GM20431 (cell line): ENCODE data around the gene LRRC1.
"Not testable (repeated sequence)": the region's sequence is repeated elsewhere in the genome, so short reads cannot be mapped to it uniquely, and the experiment has no call there.

Experiments used
- in situ Hi-C: fragments of 300-500 bp; cut with MseI, MboI; formaldehyde crosslinking; loops from one replicate; pipeline ENCODE4 v1.15.0; 2020; ENCODE audit warnings: low sequenced_read_pairs; ENCODE audit not compliant: unreplicated experiment

The LRRC1 gene

DNA sequence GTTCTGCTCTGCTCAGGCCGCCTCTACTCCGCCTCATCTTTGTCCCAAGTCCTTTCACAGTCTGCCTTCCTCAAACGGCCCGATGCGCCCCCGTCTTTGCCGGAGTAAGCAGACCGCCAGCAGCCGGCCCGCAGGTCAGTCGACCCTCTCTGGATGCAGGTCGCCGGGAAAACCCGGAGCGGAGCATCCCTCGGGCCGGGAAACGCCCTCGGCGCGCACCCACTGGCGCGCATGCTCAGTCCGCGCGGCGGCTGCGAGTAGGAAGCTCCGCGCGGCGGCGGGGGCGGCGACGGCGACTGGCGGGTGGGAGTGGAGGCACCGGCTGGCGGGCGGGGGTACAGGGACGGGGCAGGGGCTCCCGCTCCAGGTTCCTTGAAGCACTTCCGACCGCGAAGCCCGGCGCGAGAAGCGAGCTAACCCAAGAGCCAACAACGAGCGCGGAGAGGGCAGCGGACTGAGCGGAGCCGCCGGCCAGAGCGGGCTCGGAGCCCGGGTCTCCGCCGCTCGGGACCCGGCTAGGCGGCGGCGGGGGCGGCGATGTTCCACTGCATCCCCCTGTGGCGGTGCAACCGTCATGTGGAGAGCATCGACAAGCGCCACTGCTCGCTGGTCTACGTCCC is at the start of gene LRRC1:
LRRC1 (plus strand) TSS at position 286 of the 620 bp plus-strand sequence; CDS start at position 538, 252 bp downstream.
- in situ Hi-C loops = no loop called here

DNA sequence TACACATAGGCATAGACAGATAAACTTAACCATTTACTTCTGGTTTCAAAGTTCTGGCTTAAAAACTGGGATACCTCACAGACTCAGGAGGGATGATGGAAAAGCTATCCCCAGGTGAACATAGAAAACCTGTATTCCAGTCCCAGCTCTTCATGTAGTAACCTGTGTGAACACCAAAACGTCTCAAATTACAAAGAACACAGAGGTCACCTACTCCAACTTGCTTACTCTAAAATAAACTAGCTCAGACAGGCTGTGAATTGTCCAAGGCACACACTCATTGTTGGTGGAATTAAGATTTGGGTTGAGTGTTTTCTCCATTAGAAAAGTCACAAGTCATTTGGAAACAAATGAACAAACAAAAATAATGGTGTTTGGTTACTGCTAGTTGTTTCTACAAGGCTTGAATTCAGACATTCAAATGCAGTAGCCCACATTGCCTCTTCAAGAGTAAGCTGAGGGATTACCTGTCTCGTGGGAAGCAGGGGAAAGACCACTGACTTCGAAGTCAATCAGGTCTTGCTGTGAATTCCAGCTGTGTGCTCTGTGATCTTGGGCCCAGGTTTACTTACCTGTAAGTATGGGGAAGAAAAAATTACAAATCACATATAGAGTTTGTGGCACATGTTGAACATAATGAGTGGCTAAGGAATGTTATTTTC is 48.2 kb upstream of the LRRC1 start:
- in situ Hi-C loops = no loop called here

DNA sequence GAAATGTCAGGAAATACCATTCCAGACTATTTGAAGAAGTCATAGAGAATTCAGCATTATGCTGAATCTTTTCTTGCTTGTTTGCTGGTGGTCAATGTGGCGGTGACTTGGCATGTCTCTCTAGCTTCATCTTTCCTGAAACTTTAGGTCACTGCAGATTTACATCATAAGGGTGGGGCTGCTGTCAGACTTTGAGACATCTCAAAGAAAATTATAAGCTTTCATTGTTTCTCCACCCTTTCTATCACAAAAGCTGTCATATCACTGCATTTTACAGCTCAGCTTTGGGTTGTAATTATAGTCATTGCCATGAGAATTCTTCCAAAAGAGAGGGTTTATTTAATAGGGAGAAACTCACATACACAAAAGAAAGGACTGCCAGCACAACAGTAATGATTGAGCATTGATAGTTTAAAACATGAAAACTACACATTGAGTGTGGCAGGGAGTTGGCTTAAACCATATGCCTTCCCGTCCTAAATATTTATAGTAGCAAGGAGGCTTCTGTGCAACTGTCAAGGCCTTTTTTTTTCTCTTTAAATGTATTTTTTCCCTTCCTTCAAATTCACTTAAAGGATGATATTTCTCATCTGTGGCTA is 44.7 kb upstream of the LRRC1 start:
- in situ Hi-C loops = no loop called here

DNA sequence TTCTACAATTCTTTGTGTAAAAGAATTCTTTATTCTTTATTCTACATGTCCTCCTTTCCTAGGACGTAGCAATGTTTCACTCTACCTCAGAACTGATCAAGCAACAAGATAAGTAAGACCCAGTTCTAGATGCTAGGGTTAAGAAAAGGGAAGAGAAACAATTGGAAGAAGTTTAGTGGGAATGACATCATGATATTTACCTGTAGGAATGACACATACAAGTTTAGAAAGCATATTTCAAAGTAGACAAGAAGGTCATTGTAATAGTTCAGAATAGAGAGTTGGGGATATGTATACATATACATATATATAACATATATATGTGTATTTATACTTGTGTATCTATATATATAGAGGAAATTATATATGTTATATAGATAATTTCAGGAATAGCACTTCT is 43.4 kb upstream of the LRRC1 start:
- in situ Hi-C loops = no loop called here

DNA sequence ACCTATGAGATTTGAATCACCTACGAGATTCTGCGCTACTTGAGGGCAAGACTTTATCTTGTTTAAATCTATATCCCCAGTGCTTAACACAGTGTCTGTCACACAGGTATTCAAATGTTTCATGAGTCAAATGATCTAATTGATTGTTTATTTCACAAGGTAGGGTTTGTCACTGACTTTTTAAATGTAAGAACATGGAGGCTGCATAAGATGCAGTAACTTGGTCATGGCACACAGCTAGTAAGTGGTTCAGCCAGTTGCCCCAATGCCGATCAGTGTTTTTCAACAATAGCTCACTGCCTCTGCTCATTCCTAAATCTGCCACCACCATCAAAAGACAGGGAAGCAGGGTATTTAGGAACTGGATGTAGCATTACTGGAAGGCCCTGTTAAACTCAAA is 42.4 kb upstream of the LRRC1 start:
- in situ Hi-C loops = no loop called here

DNA sequence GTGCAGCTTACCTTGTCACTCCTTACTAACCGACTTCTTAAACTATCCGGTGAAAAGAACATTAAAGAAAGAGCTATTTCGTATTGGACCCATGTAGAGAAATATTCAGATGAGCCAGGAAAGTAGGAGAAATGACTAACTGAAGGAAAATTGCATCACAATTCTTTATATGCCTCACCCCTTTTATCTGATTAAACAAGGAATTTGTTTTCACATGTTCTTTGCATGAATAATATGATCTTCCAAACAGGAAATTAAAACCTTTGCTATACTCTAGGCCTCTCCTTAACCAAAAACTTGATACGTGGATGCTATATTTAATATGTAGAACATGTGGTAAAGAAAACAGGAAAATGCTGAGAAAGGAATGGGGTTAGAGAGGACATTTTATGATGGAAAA is 41.9 kb upstream of the LRRC1 start:
- in situ Hi-C loops = no loop called here

DNA sequence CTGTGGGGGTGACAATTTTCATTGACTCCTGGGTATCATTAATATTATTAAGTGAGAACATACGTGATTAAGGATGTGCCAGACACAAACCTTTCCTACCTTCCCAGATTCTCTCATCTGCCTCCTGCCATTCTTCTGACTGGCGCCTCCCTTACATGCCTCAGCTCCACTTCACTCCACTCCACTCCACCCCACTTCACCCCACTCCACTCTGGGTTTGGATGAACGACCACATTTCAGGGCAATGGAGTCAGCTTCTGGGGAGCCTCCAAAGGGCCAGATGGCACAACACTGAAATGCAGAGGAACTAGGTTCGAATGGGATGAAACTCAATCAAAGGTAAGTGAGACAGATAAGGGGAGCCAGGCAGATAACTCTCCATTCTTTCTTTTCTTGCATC is 40.5 kb upstream of the LRRC1 start:
- in situ Hi-C loops = no loop called here

DNA sequence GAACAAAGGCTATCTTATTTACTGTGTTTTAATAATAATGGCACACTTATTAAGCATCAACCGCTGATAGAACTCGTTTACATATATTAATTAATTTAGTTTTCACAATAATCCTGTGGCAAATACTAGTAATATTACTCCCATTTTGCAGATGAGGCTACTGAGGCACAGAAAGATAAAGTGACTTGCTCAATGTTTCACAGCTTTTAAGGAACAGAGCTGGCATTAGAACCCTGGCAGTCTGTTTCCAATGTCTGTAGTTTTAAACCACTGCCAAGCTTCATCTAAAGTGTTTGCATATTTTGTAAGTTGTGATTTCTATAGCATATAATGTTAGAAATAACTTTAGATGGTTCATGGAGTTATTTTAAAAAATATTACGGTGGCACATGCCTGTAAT is 38.4 kb upstream of the LRRC1 start:
- in situ Hi-C loops = no loop called here

DNA sequence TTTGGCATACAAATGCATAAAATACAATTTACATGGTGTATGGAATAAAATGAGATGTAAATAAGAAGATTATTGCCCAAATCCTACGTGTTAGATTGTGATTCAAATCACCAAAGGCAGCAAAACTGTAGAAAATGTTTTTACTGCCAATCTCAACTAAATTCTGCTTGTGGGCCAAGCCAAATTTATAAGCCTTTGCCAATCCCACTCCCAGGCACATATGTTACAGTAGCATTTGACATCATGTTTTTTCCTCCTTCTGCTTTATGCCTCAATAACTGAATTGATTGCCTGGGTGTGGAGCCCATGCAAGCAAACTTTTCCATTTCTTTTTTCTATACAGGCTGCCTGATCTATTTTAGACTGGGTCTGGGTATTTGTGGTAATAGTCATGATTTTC is 36.3 kb upstream of the LRRC1 start:
- in situ Hi-C loops = no loop called here

DNA sequence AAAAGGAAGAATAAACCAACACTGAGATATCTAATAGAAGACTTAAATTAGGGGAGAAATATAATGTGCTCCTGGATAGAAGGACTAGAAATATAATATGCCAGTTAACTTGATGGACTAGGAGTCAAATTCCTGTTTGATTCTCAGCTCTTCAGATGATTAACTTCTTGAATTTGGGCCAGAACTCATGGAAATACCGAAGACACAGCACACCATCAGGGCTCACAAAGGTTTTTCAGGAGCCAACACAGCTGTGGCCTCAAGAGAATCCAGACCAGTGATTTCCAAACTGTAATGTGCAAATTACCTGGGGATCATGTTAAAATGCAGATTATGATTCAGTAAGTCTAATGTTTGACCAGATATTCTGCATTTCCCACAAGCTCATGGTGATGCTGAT is 33.8 kb upstream of the LRRC1 start:
- in situ Hi-C loops = no loop called here

DNA sequence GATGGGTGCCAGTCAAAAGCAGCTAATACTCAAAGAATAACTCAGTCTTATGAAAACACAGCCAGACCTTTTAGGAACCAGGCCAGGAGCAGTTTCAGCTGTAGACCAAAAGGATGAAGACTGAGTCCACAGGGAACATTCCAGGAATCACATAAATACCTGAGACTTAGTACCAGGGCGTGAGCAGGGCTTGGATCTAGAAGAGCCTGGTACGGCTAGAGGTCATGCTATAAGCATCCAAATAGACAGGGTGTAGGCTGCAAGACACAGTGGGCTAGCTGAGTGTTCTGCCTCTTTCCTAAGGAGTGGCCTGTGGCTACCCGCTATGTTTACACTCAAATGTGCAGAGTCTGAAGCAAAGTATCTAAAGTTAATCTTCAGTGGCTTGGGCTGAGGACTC is 29.5 kb upstream of the LRRC1 start:
- in situ Hi-C loops = no loop called here

DNA sequence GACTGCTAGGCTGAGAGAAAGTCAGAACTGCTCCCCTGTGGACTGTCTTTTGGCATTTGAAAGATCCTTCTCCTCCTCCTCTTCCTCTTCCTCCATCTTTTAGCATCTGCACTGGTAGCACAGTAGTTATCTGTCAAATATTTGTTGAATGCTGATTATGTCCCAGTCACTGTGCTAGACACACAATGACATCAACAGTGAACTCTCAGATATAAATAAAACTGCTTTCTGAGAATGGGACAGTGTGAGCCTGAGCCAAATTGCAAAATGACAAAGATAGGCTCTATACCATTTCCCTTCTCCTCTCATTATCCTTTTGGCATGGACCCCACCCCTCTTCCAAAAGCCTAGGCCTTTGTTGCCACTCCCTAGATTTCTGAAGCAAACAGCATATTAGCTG is 27.9 kb upstream of the LRRC1 start:
- in situ Hi-C loops = no loop called here

DNA sequence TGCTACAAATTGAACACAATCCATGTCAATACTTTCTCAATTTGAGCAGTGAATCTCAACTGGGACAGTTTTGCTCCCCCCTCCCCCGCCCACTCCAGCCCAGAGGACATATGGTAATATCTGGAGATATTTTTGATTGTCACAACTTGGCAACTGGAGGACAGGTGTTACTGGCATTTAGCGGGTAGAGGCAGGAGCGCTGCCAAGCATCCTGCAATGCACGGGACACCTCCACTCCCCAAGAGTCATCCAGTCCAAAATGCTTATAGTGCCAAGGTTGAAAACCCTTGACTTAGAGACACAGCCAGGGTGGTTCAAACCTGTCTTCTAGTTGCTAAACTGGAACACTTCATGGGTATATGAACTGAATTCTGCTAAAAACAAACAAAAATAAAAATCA is 26.9 kb upstream of the LRRC1 start:
- in situ Hi-C loops = no loop called here

DNA sequence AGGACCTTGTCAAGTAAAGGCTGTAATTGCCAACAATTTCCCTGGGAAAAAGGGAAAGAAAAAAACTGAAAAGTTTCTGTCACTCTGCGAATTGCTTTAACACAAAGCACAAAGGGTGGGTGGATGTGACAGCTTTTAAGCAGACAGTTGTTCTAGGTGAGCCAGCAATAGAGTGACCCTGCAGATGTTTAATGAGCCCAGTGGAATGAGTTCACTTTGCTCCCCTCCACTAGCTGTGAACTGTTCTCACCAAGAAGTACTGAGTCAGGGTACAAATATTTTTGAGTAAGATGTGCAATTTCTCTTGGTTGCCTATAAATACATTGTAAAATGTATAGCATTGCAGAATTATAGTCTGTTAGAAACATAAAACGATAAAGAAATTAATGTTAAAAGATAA is 26.2 kb upstream of the LRRC1 start:
- in situ Hi-C loops = no loop called here

DNA sequence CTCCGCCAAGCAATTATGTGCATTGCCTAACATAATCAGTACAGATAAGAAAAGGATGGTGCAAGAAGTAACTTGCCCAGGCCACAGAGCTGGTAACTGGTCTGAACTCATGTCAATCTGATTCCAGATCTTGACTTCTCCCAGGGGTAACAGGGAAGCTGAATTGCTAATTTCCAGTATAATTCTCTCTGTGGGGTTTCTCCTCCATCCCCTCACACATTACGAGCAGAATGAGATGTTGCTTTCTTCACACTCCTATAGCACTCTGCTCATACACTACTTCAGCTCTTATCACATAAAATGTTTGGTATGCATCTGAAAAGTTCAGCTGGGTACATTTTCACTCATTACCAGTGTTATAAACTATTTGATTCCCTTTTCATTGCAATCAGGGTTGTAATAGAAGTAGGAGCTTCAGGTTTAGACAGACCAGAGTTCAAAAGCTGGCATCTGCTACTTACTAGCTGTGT is 24.0 kb upstream of the LRRC1 start:
- in situ Hi-C loops = no loop called here

DNA sequence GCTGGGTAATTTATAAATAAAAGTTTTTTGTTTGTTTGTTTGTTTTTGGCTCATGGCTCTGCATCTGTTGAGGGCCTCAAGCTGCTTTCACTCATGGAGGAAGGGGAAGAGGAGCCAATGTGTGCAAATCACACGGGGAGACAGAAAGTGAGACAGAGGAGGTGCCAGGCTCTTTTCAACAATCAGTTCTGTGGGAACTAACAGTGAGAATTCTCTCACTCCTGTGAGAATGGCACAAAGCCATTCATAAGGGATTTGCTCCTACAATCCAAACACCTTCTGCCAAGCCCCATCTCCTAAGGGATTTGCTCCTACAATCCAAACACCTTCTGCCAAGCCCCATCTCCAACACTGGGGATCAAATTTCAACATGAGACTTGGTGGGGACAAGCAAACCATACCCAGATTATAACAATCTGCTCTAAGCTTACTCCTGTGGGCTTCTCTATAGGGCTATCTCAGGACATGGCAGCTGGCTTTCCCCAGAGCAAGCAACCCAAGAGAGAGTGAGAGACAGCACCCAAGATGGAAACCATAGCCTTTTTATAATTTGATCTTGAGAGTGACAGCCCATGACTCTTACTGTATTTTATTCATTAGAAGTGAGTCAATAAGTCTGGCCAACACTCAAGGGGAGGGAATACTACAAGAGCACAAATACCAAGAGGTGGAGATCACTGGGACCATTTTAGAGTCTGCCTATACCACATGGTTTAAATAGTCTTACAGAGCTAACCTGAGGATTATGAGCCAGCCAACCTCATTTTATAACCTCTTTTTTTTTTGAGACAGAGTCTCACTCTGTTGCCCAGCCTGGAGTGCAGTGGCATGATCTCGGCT is 22.8 kb upstream of the LRRC1 start:
- in situ Hi-C loops = no loop called here

DNA sequence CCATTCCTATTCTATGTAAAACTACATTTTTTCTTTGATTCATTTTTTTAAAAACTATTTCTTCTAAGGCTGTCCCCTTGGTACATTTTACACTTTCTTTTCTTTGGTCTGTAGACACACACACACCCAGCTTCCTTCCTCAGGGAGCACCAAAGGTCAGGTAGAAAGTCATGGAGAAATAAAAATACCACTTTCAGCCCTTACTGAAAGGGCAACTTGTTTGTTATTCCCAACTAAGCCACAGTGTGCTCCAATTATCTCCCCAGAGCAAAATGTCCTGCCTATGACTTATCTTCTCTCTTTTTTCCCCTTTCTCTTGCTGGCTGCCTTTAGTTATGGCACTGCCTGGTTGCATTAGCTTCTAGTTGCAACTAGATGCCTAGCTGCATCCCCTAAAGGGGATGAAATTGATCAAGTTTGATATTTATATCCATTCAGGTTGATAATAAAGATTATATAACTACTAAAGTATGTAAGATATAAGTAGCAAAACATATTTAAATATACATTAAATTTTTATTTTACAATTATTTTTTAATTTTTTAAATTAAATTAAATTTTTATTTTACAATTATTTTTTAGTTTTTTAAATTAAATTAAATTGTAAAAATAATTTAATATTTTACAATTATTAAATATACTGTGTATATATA is 21.6 kb upstream of the LRRC1 start:
- in situ Hi-C loops = no loop called here

DNA sequence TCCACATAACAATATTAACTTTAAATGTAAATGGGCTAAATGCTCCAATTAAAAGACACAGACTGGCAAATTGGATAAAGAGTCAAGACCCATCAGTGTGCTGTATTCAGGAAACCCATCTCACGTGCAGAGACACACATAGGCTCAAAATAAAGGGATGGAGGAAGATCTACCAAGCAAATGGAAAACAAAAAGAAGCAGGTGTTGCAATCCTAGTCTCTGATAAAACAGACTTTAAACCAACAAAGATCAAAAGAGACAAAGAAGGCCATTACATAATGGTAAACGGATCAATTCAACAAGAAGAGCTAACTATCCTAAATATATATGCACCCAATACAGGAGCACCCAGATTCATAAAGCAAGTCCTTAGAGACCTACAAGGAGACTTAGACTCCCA is 18.7 kb upstream of the LRRC1 start:
- in situ Hi-C loops = not testable (repeated sequence)

DNA sequence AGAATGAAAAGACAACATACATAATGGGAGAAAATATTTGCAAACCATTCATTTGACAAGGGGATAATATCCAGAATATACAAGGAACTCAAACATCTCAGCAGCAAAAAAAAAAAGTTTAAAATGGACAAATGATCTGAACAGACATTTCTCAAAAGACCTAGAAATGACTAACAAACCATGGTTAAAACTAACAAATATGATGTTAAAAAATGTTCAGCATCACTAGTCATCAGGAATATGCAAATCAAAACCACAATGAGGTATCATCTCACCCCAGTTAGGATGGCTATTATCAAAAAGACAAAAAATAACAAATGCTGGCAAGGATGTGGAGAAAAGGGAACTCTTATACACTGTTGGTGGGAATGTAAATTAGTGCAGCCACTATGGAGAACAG is 9.8 kb upstream of the LRRC1 start:
- in situ Hi-C loops = not testable (repeated sequence)

DNA sequence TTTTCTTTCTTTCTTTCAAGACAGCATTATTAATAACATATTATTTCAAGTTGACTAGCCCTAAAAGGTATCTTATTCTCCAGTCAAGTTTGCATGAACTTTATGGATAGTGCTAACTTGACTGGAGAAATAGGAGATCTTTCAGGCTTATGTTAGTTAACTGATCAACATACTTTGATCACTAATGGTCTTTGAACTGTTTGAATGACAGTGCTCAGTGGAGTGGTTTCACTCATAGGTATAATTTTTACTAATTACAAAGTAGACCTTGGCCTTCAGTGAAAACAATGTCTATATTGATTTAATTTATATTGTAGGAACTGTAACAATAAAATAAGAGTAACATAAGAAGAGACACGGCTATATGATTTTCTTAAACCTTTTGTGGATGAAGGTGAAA is 8.0 kb upstream of the LRRC1 start:
- in situ Hi-C loops = no loop called here
